ENCODE data around the gene CHST8.
"Not testable (repeated sequence)": the region's sequence is repeated elsewhere in the genome, so short reads cannot be mapped to it uniquely, and the experiment has no call there.

CHST8 gene

DNA sequence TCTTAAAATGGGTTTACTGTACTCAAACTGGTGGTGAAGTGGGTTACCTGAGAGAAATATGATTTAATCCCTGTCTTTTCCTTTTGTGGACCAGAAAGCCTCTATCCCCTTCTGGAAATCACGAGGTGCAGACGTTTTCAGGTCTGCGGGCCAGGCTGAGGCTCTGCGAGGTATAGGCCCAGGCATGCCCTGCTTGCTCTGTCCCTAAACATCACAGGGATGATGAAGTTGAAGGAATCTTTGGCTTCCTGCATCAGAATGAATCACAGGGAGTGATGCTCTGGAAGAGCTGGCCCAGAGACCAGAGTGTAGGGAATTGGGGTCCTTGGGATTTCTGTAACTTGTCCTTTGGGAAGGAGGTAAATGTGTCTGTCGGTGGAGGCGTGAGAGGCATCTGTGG lies 18.4 kb upstream of the CHST8 start:
- H3K27ac ChIP-seq, result no peak overlapping the region
- TF ChIP-seq, protein P1, sequence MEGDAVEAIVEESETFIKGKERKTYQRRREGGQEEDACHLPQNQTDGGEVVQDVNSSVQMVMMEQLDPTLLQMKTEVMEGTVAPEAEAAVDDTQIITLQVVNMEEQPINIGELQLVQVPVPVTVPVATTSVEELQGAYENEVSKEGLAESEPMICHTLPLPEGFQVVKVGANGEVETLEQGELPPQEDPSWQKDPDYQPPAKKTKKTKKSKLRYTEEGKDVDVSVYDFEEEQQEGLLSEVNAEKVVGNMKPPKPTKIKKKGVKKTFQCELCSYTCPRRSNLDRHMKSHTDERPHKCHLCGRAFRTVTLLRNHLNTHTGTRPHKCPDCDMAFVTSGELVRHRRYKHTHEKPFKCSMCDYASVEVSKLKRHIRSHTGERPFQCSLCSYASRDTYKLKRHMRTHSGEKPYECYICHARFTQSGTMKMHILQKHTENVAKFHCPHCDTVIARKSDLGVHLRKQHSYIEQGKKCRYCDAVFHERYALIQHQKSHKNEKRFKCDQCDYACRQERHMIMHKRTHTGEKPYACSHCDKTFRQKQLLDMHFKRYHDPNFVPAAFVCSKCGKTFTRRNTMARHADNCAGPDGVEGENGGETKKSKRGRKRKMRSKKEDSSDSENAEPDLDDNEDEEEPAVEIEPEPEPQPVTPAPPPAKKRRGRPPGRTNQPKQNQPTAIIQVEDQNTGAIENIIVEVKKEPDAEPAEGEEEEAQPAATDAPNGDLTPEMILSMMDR (conservative IDR thresholded peaks at IDR 0.05; ENCODE audit: low read depth), result no peak
- POLR2A ChIA-PET (ENCODE audit: low non-redundant PET), result no interaction called here
- no peak for DNase-seq (ENCODE audit: low spot score)
- CTCF ChIA-PET, result no interaction called here

- TF ChIP-seq, protein P1 (conservative IDR thresholded peaks at IDR 0.05; ENCODE audit: low read depth), result no peak
- CTCF ChIA-PET, result interaction anchor here (0.6 kb wide), 1 partner anchor 27 kb away, joined by 3 read pairs; no protein-coding TSS in a partner anchor
- H3K27ac ChIP-seq, result no peak overlapping the region
- POLR2A ChIA-PET (ENCODE audit: low non-redundant PET), result no interaction called here
- DNase-seq (ENCODE audit: low spot score), result no peak
These were observed 17.1 kb upstream of the CHST8 start for GRCh38 chr19:33604651-33605050.

DNA sequence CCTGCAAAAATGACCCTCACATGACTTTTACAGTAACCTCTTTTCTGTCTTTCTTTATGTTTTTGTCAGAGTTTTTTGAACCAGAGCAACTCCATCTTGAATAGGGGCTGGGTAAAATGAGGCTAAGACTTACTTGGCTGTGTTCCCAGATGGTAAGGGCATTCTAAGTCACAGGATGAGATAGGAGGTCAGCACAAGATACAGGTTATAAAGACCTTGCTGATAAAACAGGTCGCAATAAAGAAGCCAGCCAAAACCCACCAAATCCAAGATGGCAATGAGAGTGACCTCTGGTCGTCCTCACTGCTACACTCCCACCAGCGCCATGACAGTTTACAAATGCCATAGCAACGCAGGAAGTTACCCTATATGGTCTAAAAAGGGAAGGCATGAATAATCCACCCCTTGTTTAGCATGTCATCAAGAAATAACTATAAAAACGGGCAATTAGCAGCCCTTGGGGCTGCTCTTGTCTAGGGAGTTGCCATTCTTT lies 15.9 kb upstream of the CHST8 start:
- DNase-seq (ENCODE audit: low spot score); CTCF ChIA-PET; H3K27ac ChIP-seq; POLR2A ChIA-PET (ENCODE audit: low non-redundant PET): not testable (repeated sequence)

- POLR2A ChIA-PET (ENCODE audit: low non-redundant PET), result no interaction called here
These were observed 15.2 kb upstream of the CHST8 start for GRCh38 chr19:33606556-33606955.

DNA sequence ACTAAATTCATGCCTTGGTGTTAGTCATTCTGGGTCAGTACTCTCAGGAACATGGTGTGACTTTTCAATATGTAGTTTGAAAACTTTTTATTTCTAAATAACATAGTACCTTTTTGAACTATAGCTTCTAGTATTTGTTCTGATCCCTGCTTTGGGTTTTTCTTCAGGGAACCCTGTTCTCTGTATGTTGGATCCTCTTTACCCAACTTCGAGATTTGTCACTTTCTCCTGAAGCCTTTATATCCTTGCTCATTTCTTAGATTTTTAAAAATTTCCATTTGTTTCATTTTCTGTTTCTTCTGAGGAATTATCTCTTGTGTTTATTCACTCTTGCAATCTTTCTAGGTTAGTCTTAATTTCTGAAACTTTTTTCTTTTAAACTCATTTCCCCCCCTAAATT lies 12.4 kb upstream of the CHST8 start:
- POLR2A ChIA-PET (ENCODE audit: low non-redundant PET), result no interaction called here

More at GRCh38 chr19:33606556-33606955, 15.2 kb upstream of the CHST8 start:
- CTCF ChIA-PET, result no interaction called here
- H3K27ac ChIP-seq, result no peak overlapping the region
- no peak for DNase-seq (ENCODE audit: low spot score)
- TF ChIP-seq, protein P1 (conservative IDR thresholded peaks at IDR 0.05; ENCODE audit: low read depth), result no peak

DNA sequence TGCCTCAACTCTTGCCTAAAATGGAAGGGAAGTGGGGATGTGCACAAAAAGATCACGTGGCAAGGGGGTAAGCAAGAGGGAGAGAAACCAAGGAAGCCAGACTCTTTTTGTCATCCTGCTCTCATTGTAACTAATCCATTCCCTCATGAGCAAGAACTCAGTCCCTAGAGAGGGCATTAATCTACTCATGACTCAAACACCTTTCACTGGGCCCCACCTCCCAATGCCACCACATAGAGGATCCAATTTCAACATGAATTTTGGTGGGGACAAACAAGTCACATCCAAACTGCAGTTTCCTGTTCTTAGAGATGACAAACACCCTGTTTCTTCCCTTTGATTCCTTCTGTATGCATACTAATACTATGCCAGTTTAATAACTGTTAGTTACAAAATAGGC lies 11.2 kb upstream of the CHST8 start:
- no peak overlapping the region for H3K27ac ChIP-seq
- no peak for DNase-seq (ENCODE audit: low spot score)
- TF ChIP-seq, protein P1 (conservative IDR thresholded peaks at IDR 0.05; ENCODE audit: low read depth), result no peak
- POLR2A ChIA-PET (ENCODE audit: low non-redundant PET), result no interaction called here
- CTCF ChIA-PET, result no interaction called here

More for the DNA sequence above, 12.4 kb upstream of the CHST8 start:
- TF ChIP-seq, protein P1 (conservative IDR thresholded peaks at IDR 0.05; ENCODE audit: low read depth), result no peak
- CTCF ChIA-PET, result interaction anchor here (0.7 kb wide), 1 partner anchor 78 kb away, joined by 5 read pairs; no protein-coding TSS in a partner anchor
- no peak overlapping the region for H3K27ac ChIP-seq
- no peak for DNase-seq (ENCODE audit: low spot score)

DNA sequence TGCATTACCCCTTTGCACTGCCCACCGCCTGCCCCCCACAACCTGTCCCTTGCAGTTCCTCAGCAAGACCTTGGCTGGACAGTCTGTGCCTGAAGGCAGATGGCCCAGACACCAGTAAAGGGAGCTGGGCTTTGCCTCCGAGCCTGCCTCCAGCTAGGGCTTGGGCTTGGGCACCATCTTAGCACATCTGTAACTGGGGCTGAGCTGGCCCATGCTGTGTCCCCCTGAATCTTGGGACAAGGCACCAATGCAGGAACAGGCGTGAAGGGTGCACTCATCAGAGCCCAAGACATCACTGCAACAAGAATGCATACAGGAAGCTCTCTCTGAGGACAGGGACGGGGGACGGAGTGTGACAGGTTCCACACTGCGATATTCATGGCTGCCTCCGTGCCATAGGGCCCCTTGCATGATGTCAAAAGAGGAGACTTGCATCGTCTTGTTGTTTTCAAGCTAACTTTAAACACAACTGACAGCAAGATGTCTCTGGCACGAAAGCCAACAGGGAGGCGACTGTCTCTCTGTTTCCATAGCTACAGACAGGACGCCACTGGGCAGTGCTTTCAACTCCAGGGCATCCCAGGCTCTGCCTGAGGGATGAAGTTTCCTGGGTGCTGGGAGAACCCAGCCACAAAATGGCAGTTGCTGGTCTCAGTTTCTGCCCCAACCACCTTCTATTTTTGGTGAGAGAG lies 8.7 kb upstream of the CHST8 start:
- H3K27ac ChIP-seq, result no peak overlapping the region
- DNase-seq (ENCODE audit: low spot score), result no peak
- CTCF ChIA-PET, result no interaction called here
- POLR2A ChIA-PET (ENCODE audit: low non-redundant PET), result no interaction called here
- TF ChIP-seq, protein P1 (conservative IDR thresholded peaks at IDR 0.05; ENCODE audit: low read depth), result no peak

All from RWPE1 (cell line).